ENCODE results near the gene EEF2. TPM values are rescaled to one million over a fixed set of nuclear protein-coding genes. Genes with fewer than 3 reads are reported as not detected.
"Not testable (repeated sequence)": the region's sequence is repeated elsewhere in the genome, so short reads cannot be mapped to it uniquely, and the experiment has no call there.

EEF2 gene
- total RNA-seq, 1 donor from 2014 or later = 2,451 TPM

DNA sequence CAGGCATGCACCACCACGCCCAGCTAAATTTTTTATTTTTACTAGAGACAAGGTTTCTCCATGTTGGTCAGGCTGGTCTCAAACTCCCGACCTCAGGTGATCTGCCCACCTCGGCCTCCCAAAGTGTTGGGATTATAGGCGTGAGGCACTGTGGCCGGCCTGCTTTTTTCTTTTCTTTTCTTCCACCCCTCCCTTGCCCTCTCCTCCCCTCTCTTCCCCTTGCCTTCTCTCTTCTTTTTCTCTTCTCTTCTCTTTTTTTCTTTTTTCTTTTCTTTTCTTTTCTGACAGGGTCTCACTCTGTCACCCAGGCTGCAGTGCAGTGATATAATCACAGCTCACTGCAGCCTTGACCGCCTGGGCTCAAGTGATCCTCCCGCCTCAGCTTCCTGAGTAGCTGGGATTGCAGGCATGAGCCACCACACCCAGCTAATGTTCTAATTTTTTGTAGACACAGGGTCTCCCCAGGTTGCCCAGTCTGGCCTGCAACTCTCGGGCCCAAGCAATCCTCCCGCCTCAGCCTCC is 32.4 kb downstream of the EEF2 start:
- intact Hi-C loops (cut with micrococcal nuclease); H3K4me1 Mint-ChIP-seq (ENCODE audit: low read depth); H3K27ac Mint-ChIP-seq; H3K4me3 Mint-ChIP-seq (ENCODE audit: low read depth); H3K27me3 Mint-ChIP-seq (ENCODE audit: low read depth); H3K9me3 Mint-ChIP-seq; DNase-seq (ENCODE audit: low spot score); H3K36me3 Mint-ChIP-seq (ENCODE audit: low read depth): not testable (repeated sequence)

DNA sequence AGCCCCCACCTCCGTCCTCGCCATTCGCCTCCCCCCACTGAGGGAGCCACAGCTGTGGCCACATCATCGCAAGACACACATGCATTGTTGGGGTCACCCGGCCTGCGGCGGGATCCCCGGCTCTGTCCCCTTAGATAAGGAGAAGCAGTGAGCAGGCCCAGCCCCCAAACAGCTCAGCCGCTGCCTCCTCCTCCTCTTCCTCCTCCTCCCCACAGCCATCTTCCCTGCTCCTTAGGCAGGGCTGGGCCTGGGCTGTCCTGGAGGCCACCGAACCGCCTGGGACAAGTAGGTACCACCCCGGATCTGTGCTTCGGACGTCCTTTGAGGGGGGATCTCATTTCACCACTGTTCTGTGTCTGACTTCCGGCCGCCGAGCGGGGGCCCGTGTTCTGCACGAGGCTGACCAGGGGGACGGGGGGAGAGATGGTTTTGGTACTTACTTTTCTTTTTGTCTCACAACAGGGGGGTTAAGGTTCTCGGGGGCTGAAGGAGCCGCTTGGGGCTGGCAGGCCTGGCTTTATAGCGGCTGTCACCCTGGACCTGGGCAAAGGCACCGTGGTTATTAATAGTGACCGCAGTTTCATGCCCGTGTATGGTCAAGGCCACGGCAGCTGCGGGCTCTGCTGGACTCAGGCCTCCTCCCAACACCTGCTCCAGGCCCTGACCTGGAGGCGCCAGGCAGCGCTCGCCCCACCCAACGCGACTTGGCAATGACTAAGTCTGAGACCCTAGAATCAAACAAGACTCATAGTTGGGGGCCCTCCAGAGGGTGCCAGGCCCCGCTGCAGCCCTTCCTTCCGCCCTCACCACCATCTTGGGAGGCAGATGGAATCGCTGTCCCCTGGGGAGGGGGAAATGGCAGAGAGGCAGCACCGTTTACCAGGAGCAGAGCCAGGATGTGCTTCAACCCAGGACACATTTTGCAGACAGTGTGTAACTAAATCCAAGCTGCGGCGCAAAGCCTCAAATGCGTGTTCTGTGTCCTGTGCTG is 34.1 kb downstream of the EEF2 start:
- Mint-ChIP-seq H3K27ac (no peak overlapping the region), H3K36me3 (ENCODE audit: low read depth) (no peaks in the 10 kb centered on the region), H3K4me1 (ENCODE audit: low read depth) (no peaks in the 10 kb centered on the region), H3K4me3 (ENCODE audit: low read depth) (no peak overlapping the region), H3K9me3 (no peaks in the 10 kb centered on the region), H3K27me3 (ENCODE audit: low read depth) (no peaks in the 10 kb centered on the region)
- DNase-seq (ENCODE audit: low spot score) = no peak
- intact Hi-C loops (cut with micrococcal nuclease) = no loop called here

DNA sequence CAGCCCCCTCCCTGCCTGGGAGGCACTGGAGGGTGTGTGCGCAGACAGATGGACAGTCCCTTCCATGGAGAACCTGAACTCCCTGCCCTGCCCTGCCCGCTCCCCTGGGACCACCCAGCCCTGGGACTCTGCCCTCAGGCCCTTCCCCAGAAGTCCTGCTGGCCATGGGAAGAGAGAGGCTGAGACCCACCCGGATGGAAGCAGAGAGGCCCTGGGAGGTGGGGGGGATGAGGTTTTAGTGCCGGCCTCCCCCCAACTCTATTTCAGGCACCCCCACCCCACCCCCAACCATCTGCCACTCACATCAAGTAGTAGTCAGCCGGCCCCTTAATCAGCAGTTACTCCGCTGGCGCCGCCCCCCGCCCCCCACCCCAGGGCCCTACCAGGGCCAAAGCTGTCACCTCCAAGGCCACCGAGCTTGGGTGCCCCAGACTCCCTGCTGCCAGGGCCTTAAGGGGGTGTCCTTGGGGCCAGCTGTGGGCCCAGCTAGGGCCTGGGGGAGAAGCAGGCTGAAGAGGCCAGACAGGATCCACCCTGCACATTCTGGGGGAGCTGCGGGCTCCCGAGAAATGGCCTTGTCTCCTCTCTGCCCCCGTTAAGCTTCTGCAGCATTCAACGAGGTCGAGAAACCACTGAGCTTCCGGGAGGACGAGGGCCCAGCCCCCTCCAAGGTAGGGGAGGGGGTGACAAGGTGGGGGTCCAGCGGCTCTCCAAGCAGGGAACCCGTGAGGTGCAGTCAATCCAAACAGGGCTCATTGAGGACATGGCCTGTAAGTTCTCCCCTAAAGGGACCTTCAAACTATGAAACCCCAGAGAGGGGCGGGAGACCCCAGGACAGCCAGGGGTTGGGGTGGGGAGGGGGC is 35.0 kb downstream of the EEF2 start:
- Mint-ChIP-seq H3K27ac (no peak overlapping the region), H3K27me3 (ENCODE audit: low read depth) (no peaks in the 10 kb centered on the region), H3K9me3 (no peaks in the 10 kb centered on the region), H3K4me3 (ENCODE audit: low read depth) (no peak overlapping the region), H3K36me3 (ENCODE audit: low read depth) (no peaks in the 10 kb centered on the region), H3K4me1 (ENCODE audit: low read depth) (no peaks in the 10 kb centered on the region)
- no peak for DNase-seq (ENCODE audit: low spot score)
- intact Hi-C loops (cut with micrococcal nuclease) = no loop called here

DNA sequence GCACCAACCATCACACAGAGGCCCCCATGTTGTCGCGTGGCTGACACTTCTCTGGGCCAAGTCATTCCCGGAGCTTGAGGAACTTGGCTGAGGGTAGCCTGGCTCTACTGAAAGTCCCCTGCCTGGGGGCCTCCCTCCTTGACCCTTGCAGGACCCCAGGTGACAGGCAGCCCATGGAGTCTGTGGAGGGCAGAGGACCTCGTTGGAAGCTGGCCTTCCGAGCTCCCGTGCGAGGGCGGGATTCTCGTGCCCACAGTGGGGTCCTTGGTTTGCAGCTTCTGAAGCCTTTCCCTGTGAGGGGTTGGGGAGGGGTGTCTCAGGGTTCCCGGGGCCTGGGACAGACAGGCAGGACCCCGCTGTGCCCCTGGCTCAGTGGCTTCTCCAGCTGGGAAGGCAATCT is 36.0 kb downstream of the EEF2 start:
- H3K4me3 Mint-ChIP-seq (ENCODE audit: low read depth) = no peak overlapping the region

DNA sequence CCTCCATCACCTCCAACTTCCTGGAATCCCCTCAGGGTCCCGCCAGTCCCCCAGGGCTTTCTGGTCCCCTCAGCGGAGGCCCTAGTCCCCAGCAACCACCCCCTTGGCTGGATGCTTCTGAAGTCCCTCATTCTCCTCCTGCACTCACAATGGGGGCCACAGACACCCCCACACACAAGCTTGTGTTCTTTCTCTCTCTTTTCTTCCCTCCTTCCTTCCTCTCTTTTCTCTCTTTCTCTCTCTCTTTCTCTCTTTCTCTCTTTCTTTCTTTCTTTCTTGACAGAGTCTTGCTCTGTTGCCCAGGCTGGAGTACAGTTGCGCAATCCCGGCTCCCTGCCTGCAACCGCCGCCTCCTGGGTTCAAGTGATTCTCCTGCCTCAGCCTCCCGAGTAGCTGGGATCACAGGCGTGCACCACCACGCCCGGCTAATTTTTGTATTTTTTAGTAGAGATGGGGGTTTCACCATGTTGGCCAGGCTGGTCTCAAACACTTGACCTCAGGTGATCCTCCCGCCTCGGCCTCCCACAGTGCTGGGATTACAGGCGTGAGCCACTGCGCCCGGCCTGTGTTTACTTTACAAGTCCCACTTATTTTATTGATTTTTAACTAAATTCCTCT is 37.8 kb downstream of the EEF2 start:
- H3K36me3 Mint-ChIP-seq (ENCODE audit: low read depth); H3K4me1 Mint-ChIP-seq (ENCODE audit: low read depth); intact Hi-C loops (cut with micrococcal nuclease); DNase-seq (ENCODE audit: low spot score); H3K27ac Mint-ChIP-seq; H3K4me3 Mint-ChIP-seq (ENCODE audit: low read depth); H3K27me3 Mint-ChIP-seq (ENCODE audit: low read depth); H3K9me3 Mint-ChIP-seq: not testable (repeated sequence)

More for the DNA sequence above, 36.0 kb downstream of the EEF2 start:
- no peaks in the 10 kb centered on the region for H3K9me3 Mint-ChIP-seq
- no peaks in the 10 kb centered on the region for H3K27me3 Mint-ChIP-seq (ENCODE audit: low read depth)
- H3K4me1 Mint-ChIP-seq (ENCODE audit: low read depth) = no peaks in the 10 kb centered on the region
- intact Hi-C loops (cut with micrococcal nuclease) = no loop called here
- DNase-seq (ENCODE audit: low spot score) = no peak
- H3K36me3 Mint-ChIP-seq (ENCODE audit: low read depth) = no peaks in the 10 kb centered on the region
- H3K27ac Mint-ChIP-seq = no peak overlapping the region

DNA sequence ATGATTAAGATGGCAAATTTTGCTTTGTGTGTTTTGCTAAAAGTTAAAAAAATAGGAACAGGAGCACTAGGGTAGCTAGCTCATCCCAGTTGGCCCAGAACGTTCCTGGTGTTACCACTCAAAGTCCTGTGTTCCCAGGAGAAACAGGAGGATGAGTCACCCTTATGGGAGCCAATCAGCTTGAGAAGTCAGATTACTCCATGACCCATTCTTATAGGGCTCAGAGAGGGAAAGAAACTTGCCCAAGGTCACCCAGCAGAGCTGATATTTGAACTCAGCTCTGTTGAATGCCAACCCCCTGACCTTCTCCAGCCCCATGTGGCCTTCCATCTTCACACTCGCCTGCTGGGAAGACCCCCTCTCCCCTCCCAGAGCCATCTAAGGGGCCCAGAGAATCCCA is 39.4 kb downstream of the EEF2 start:
- Mint-ChIP-seq H3K9me3 (no peaks in the 10 kb centered on the region), H3K27ac (no peak overlapping the region), H3K4me3 (ENCODE audit: low read depth) (no peak overlapping the region), H3K27me3 (ENCODE audit: low read depth) (no peaks in the 10 kb centered on the region), H3K4me1 (ENCODE audit: low read depth) (peaks cover 1% of the 10 kb centered on the region), H3K36me3 (ENCODE audit: low read depth) (no peaks in the 10 kb centered on the region)
- no peak for DNase-seq (ENCODE audit: low spot score)
- intact Hi-C loops (cut with micrococcal nuclease) = no loop called here

DNA sequence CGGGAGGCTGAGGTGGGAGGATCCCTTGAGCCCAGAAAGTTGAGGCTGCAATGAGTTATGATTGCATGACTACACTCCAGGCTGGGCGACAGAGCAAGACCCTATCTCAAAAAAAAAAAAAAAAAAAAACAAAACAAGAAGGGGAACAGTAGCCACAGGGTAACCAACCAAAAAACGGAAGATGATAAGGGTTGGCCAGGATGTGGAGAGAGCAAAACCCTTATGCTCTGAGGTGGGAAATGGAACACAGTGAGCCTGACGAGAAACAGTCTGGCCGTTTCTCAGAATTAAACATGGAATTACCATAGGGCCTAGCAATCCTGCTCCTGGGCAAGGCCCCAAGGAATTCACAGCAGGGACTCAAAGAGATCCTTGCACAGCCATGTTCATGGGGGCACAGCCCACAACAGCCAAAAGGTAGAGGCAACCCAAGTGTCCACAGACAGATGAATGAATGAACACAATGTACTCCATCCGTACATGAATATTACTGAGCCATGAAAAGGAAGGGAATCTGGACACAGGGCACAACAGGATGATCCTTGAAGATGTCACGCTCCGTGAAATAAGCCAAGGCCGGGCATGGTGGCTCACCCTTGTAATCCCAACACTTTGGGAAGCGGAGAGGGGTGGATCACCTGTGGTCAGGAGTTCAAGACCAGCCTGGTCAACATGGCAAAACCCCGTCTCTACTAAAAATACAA is 41.1 kb downstream of the EEF2 start:
- Mint-ChIP-seq H3K4me1 (ENCODE audit: low read depth) (peaks cover 1% of the 10 kb centered on the region), H3K4me3 (ENCODE audit: low read depth) (no peak overlapping the region), H3K27ac (no peak overlapping the region), H3K36me3 (ENCODE audit: low read depth) (no peaks in the 10 kb centered on the region), H3K27me3 (ENCODE audit: low read depth) (no peaks in the 10 kb centered on the region), H3K9me3 (no peaks in the 10 kb centered on the region)
- intact Hi-C loops (cut with micrococcal nuclease) = no loop called here
- no peak for DNase-seq (ENCODE audit: low spot score)

DNA sequence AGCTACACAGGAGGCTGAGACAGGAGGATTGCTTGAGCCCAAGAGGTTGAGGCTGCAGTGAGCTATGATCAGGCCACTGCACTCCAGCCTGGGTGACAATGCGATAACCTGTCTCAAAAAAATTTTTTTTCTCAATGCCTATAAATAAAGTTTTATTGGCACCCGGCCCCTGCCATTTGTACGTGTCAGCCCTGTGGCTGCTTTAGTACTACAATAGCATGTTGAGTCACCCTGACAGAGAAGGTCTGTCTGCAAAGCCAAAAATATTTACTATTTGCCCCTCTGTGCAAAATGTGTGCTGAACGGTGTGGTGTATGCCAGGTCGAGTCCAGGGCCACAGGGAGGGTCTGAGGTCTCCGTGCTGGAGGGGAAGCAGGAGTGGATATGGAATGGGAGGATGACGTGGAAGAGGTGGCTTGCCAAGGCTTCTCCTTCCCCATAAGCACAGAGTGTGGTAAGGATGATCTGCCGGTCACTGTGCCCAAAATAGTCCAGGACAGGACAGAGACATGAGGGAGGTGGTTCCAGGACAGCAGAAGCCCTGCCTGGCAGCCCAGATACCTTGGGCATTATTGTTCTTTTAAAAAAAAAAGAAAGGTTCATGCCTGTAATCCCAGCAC is 42.4 kb downstream of the EEF2 start:
- Mint-ChIP-seq H3K4me3 (ENCODE audit: low read depth) (no peak overlapping the region), H3K9me3 (no peaks in the 10 kb centered on the region), H3K4me1 (ENCODE audit: low read depth) (peaks cover 1% of the 10 kb centered on the region)

DNA sequence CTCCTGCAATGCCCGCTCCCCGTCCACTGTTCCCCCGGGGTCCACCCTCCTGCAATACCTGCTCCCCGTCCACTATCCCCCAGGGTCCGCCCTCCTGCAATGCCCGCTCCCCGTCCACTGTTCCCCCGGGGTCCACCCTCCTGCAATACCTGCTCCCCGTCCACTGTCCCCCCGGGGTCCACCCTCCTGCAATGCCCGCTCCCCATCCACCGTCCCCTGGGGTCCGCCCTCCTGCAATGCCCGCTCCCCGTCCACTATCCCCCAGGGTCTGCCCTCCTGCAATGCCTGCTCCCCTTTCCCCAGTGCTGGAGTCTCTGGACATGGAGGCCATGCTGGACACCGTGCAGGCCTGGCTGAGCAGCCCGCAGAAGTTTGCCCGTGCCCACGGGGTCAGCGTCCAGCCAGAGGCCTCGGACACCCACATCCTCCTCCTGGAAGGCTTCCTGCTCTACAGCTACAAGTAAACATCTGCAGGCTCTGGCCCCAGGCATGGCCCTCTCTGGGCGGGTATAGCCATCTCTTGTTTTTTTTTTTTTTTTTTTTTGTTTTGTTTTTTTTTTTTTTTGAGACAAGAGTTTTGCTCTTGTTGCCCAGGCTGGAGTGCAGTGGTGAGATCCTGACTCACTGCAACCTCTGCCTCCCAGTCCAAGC is 46.8 kb downstream of the EEF2 start:
- H3K27me3 Mint-ChIP-seq (ENCODE audit: low read depth); H3K4me3 Mint-ChIP-seq (ENCODE audit: low read depth): not testable (repeated sequence)

More for the DNA sequence above, 42.4 kb downstream of the EEF2 start:
- Mint-ChIP-seq H3K27ac (no peak overlapping the region), H3K36me3 (ENCODE audit: low read depth) (no peaks in the 10 kb centered on the region), H3K27me3 (ENCODE audit: low read depth) (no peaks in the 10 kb centered on the region)
- DNase-seq (ENCODE audit: low spot score) = no peak
- intact Hi-C loops (cut with micrococcal nuclease) = no loop called here

DNA sequence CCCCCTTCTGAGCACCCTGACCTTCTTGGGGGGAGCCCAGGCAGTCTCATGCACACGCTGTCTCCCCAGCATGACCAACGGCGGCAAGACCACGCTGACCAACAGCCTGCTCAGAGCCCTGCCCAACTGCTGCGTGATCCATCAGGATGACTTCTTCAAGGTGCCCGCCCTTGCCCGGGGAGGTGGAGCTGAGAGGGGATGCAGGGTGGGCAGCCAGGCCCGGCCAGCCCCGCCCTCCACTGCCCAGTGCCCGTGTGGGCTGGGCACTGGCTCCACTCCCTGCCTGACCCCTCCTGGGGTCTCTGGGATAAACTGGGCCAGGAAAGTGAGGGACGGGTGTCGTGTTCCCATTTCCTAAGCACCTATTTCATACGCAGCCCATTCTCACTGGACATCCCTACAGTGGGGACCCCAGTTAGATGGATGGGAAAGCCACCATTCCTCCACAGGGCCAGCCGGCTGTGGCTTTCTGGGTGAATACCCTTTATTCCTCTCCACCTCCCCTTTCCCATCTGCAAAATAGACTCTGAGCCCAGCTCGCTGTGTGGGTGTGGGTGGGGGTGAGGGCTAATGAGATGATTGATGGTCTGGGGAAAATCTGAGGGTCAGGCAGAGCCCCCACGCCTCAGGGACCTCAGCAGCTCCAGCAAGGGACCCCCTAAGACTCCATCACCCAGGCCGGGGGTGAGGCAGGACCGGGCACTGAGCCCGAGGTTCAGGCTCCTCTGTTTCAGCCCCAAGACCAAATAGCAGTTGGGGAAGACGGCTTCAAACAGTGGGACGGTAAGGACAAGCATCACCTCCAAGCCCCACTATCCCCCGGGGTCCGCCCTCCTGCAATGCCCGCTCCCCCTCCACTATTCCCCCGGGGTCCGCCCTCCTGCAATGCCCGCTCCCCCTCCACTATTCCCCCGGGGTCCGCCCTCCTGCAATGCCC is 48.5 kb downstream of the EEF2 start:
- H3K27me3 Mint-ChIP-seq (ENCODE audit: low read depth) = peaks cover 5% of the 10 kb centered on the region
- intact Hi-C loops (cut with micrococcal nuclease) = no loop called here
- no peak for DNase-seq (ENCODE audit: low spot score)
- H3K36me3 Mint-ChIP-seq (ENCODE audit: low read depth) = no peaks in the 10 kb centered on the region
- no peak overlapping the region for H3K27ac Mint-ChIP-seq
- no peaks in the 10 kb centered on the region for H3K4me1 Mint-ChIP-seq (ENCODE audit: low read depth)
- H3K9me3 Mint-ChIP-seq = no peaks in the 10 kb centered on the region
- H3K4me3 Mint-ChIP-seq (ENCODE audit: low read depth) = no peak overlapping the region

More for the DNA sequence above, 46.8 kb downstream of the EEF2 start:
- intact Hi-C loops (cut with micrococcal nuclease); H3K36me3 Mint-ChIP-seq (ENCODE audit: low read depth); H3K4me1 Mint-ChIP-seq (ENCODE audit: low read depth); H3K9me3 Mint-ChIP-seq; H3K27ac Mint-ChIP-seq; DNase-seq (ENCODE audit: low spot score): not testable (repeated sequence)

All from activated T-helper 2 cell treated with anti-CD3 and anti-CD28 coated beads, Interferon-gamma antibody, Interleukin-2, Interleukin-4, amounts not matched to agents 10 μg/mL and 5 μg/mL and 100 μg/mL, durations not matched to agents 14 hours and 24 hours and 36 hours (primary cell).